B cell (primary cell): ENCODE measurements around the gene LASP1. TPM values are rescaled to one million over a fixed set of nuclear protein-coding genes. Genes with fewer than 3 reads are reported as not detected.

Source experiments
- ATAC-seq: fragments of 200-7000 bp; cut with Tn5 transposase; one replicate; pipeline ENCODE4 v1.10.0; 2021; ENCODE audit warnings: low read depth, mild to moderate bottlenecking, moderate number of reproducible peaks, moderate library complexity
- CTCF ChIA-PET: fragments of 350-600 bp; sonication (Branson Sonifier 250); formaldehyde crosslinking; loops from one replicate; lab custom pipeline; 2021; ENCODE audit warnings: antibody characterized with exemption, inconsistent platforms; lab: Charles Lee
- POLR2A ChIA-PET: fragments of 350-600 bp; sonication (Branson Sonifier 250); formaldehyde crosslinking; loops from one replicate; lab custom pipeline; 2021; ENCODE audit warnings: antibody characterized with exemption; lab: Charles Lee
- DNase-seq: peaks from one replicate; pipeline ENCODE4 v3.0.0; 2013
- H2AFZ ChIP-seq: 2 replicates; pipeline ENCODE4 v1.6.1; 2012; ENCODE audit warnings: mild to moderate bottlenecking, low read depth, low read length; ENCODE audit not compliant: insufficient read depth, poor library complexity, severe bottlenecking
- H3K27ac ChIP-seq, 2 donors: 1 replicate in 1 of 2; 2 replicates in 1 of 2; pipeline ENCODE4 v1.5.1; 2012 to 2013; ENCODE audit warnings: low read length in 2 of 2, mild to moderate bottlenecking in 2 of 2, moderate library complexity in 1 of 2
- H3K27me3 ChIP-seq, 4 experiments: fragments of 200-600 bp in 1 of 4; sonication (generic) in 1 of 4; replicated peaks in 1 of 4; 1 replicate in 2 of 4; 2 replicates in 2 of 4; pipeline versions ENCODE4 v1.6.1 to v1.7.0; 2013 to 2016; ENCODE audit warnings: low read length in 3 of 4, mild to moderate bottlenecking in 2 of 4, mixed read lengths in 1 of 4, moderate library complexity in 1 of 4; ENCODE audit not compliant: insufficient read depth in 4 of 4, control insufficient read depth in 3 of 4; ENCODE audit errors: control extremely low read depth in 1 of 4
- H3K36me3 ChIP-seq, 2 experiments: replicated peaks in 1 of 2; 1 replicate in 1 of 2; 2 replicates in 1 of 2; pipeline versions ENCODE4 v1.6.1 to v1.7.1; 2013; ENCODE audit warnings: low read length in 1 of 2; ENCODE audit not compliant: insufficient read depth in 2 of 2, control insufficient read depth in 1 of 2; ENCODE audit errors: control extremely low read depth in 1 of 2, extremely low read depth in 1 of 2
- H3K4me1 ChIP-seq, 2 donors: fragments of 200-600 bp in 1 of 2; sonication (generic) in 1 of 2; 1 replicate in 1 of 2; 2 replicates in 1 of 2; pipeline versions ENCODE4 v1.5.1 to v1.6.1; 2013 to 2017; ENCODE audit warnings: low read length in 2 of 2; ENCODE audit not compliant: control insufficient read depth in 2 of 2, insufficient read depth in 2 of 2
- H3K4me2 ChIP-seq: replicated peaks from 2 replicates; pipeline ENCODE3; 2012; ENCODE audit warnings: mild to moderate bottlenecking, low read depth, low read length; ENCODE audit not compliant: poor library complexity, severe bottlenecking
- H3K4me3 ChIP-seq, 5 experiments: fragments of 200-600 bp in 1 of 5; sonication (generic) in 1 of 5; 1 replicate in 3 of 5; 2 replicates in 2 of 5; pipeline versions ENCODE4 v1.5.1 to v1.7.0; 2011 to 2016; ENCODE audit warnings: low read length in 4 of 5, mild to moderate bottlenecking in 4 of 5, low read depth in 2 of 5, control low read depth in 1 of 5, moderate library complexity in 1 of 5; ENCODE audit not compliant: insufficient read depth in 1 of 5; ENCODE audit errors: control extremely low read depth in 1 of 5, extremely low read depth in 1 of 5
- H3K79me2 ChIP-seq: fragments of 200-600 bp; sonication (generic); one replicate; pipeline ENCODE4 v1.6.0; 2016; ENCODE audit warnings: low read length; ENCODE audit not compliant: control insufficient read depth, insufficient read depth
- H3K9ac ChIP-seq: fragments of 200-600 bp; sonication (generic); 2 replicates; pipeline ENCODE4 v1.6.1; 2017; ENCODE audit warnings: mild to moderate bottlenecking, low read length, moderate library complexity
- H3K9me3 ChIP-seq, 3 donors: one replicate each; pipeline versions ENCODE4 v1.6.1 to v1.7.1; 2013; ENCODE audit warnings: low read length in 2 of 3; ENCODE audit not compliant: control insufficient read depth in 2 of 3, insufficient read depth in 1 of 3; ENCODE audit errors: control extremely low read depth in 1 of 3
- H4K20me1 ChIP-seq: 2 replicates; pipeline ENCODE4 v1.6.0; 2012; ENCODE audit warnings: mild to moderate bottlenecking, low read length; ENCODE audit not compliant: insufficient read depth, control insufficient read depth, poor library complexity, severe bottlenecking
- H3K27ac Mint-ChIP-seq: one replicate; pipeline ENCODE4 v1.8.0; 2021; ENCODE audit warnings: mixed read lengths
- H3K27me3 Mint-ChIP-seq: one replicate; pipeline ENCODE4 v1.8.0; 2021; ENCODE audit warnings: mixed read lengths
- H3K4me1 Mint-ChIP-seq: one replicate; pipeline ENCODE4 v1.8.0; 2021; ENCODE audit warnings: mixed read lengths
- H3K4me3 Mint-ChIP-seq: one replicate; pipeline ENCODE4 v1.8.0; 2021; ENCODE audit warnings: mixed read lengths
- H3K9me3 Mint-ChIP-seq: one replicate; pipeline ENCODE4 v1.8.0; 2022; ENCODE audit warnings: mixed read lengths; ENCODE audit not compliant: insufficient read depth
- EZH2 ChIP-seq: IDR thresholded peaks from 2 replicates; pipeline ENCODE4 v1.6.1; 2012; ENCODE audit warnings: borderline replicate concordance, low read depth, mild to moderate bottlenecking, moderate library complexity, low read length; ENCODE audit not compliant: insufficient read depth, poor library complexity, severe bottlenecking
- WGBS: methylation state at CpG from one replicate; pipeline ENCODE4 v1.1.5; 2013; ENCODE audit warnings: missing lambda C conversion rate; ENCODE audit not compliant: insufficient coverage; 5-methylcytosine and 5-hydroxymethylcytosine counted together
- intact Hi-C: fragments of 100-400 bp; cut with micrococcal nuclease; formaldehyde crosslinking; loops from one replicate; pipeline ENCODE4 v1.10.0; 2022
- polyA plus RNA-seq: library from polyadenylated mRNA; depleted of rRNA; stranded (reverse); fragments of >200 nt; gene quantifications from 2 replicates; pipeline ENCODE4 v1.2.3, GENCODE V29; 2012
- total RNA-seq, 2 donors: library from RNA; stranded (reverse); fragments of 120-200 nt in 1 of 2; gene quantifications; 1 replicate in 1 of 2; 2 replicates in 1 of 2; pipeline versions ENCODE4 v1.2.3 to v1.2.4, GENCODE V29; 2013 to 2022
- TF ChIP-seq, protein P1 (sequence below): fragments of 200-600 bp; IDR thresholded peaks from one replicate; pipeline ENCODE4 v1.8.0; 2022; ENCODE audit warnings: antibody characterized with exemption, mild to moderate bottlenecking

Gene LASP1
- total and polyA plus RNA-seq, 2 donors (not counting 1 experiment from before 2014, with no cell fraction given): 51.6 to 125 TPM

DNA sequence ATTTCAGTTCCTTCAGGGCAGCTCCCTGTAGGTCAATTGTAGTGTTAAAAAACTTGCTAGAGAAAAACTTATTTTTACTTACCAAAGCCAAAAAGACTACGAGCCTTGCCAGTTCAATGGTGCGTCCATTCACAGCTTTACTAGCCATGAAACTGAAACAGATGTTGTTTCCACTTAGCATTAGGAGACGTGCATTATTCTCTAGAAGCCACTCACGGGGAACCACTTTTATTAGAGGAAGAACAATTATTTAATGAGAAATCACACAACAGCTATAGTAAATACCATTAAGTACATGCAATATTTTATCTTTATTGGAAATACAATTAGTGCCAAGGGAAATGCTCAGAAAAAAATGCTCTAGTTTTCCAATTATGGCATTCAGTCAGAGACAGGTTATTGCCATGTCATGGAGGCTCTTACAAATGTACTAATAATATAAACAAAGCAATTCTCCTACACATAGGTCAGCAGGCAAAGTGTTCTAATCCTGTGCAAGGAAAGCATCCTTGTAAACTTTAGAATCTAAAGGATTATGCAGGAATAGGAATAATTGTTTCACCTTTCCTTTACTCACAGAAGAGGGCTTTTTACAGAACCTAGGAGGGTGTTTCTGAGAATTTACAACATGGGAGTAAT lies 73.0 kb downstream of the LASP1 start:
- Histone ChIP-seq H3K27ac (no peak overlapping the region), H3K27me3 (no peaks in the 10 kb centered on the region), H3K4me1 (no peaks in the 10 kb centered on the region), H3K4me2 (peak overlapping the region; percentile 22), H3K4me3 (no peak overlapping the region), H3K9ac (no peak overlapping the region), H4K20me1 (no peaks in the 10 kb centered on the region), H2AFZ (peak overlapping the region; percentile 42), H3K9me3 (no peaks in the 10 kb centered on the region), H3K36me3 (no peaks in the 10 kb centered on the region), H3K79me2 (no peaks in the 10 kb centered on the region)
- WGBS: no CpG with 5 or more reads among the region's 4 CpGs
- Mint-ChIP-seq H3K9me3 (no peaks in the 10 kb centered on the region), H3K27me3 (peaks cover 5% of the 10 kb centered on the region), H3K27ac (no peak overlapping the region), H3K4me1 (peaks cover 8% of the 10 kb centered on the region), H3K4me3 (peak overlapping the region; percentile 3)
- DNase-seq: no peak
- peak; percentile 21 for ATAC-seq
- ChIA-PET CTCF (interaction anchor here (0.6 to 2.3 kb wide), 5 partner anchors 19 to 68 kb away, joined by 3 to 6 read pairs (median 3); no protein-coding TSS in a partner anchor), POLR2A (no interaction called here)
- no peak for TF ChIP-seq EZH2
- TF ChIP-seq, protein P1, sequence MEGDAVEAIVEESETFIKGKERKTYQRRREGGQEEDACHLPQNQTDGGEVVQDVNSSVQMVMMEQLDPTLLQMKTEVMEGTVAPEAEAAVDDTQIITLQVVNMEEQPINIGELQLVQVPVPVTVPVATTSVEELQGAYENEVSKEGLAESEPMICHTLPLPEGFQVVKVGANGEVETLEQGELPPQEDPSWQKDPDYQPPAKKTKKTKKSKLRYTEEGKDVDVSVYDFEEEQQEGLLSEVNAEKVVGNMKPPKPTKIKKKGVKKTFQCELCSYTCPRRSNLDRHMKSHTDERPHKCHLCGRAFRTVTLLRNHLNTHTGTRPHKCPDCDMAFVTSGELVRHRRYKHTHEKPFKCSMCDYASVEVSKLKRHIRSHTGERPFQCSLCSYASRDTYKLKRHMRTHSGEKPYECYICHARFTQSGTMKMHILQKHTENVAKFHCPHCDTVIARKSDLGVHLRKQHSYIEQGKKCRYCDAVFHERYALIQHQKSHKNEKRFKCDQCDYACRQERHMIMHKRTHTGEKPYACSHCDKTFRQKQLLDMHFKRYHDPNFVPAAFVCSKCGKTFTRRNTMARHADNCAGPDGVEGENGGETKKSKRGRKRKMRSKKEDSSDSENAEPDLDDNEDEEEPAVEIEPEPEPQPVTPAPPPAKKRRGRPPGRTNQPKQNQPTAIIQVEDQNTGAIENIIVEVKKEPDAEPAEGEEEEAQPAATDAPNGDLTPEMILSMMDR: no peak
- intact Hi-C loops: no loop called here

DNA sequence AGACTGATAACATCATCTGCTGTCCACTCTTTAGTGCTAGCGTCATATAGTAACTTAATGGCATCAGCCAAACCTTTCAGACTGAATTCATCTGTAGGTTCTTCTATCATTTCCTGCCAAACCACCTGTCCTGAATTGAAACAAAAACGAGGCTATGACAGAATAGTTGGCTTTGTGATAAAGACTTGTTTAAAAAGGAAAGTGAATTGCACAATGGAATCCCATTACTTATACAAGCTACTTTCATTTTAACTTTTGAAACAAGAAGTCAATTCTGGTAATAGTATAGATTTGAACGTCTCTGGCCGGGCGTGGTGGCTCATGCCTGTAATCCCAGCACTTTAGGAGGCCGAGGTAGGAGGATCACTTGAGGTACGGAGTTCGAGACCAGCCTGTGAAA lies 73.7 kb downstream of the LASP1 start:
- H3K27me3 Mint-ChIP-seq: peaks cover under 1% of the 10 kb centered on the region
- 70% methylated on average over 3 of the region's 8 CpGs for WGBS
- Histone ChIP-seq H3K9me3 (no peaks in the 10 kb centered on the region), H3K27ac (no peak overlapping the region), H3K36me3 (no peaks in the 10 kb centered on the region), H3K4me2 (no peak overlapping the region), H3K79me2 (no peaks in the 10 kb centered on the region), H3K4me1 (no peaks in the 10 kb centered on the region), H3K27me3 (no peaks in the 10 kb centered on the region), H3K4me3 (no peak overlapping the region), H4K20me1 (no peaks in the 10 kb centered on the region), H3K9ac (no peak overlapping the region), H2AFZ (no peak overlapping the region)
- no peak for DNase-seq
- ChIA-PET CTCF (interaction anchor here (1.0 to 2.3 kb wide), 4 partner anchors 19 to 39 kb away, joined by 3 to 6 read pairs (median 4); no protein-coding TSS in a partner anchor), POLR2A (no interaction called here)
- intact Hi-C loops: no loop called here
- peaks cover 8% of the 10 kb centered on the region for H3K4me1 Mint-ChIP-seq
- no peak for ATAC-seq
- H3K27ac Mint-ChIP-seq: no peak overlapping the region
- no peak for TF ChIP-seq EZH2
- TF ChIP-seq, protein P1: no peak
- H3K4me3 Mint-ChIP-seq: no peak overlapping the region
- H3K9me3 Mint-ChIP-seq: no peaks in the 10 kb centered on the region
